HUES48 (cell line): ENCODE results near the gene PDE4B.

Experiments
- H3K27ac ChIP-seq: one replicate; pipeline ENCODE4 v1.7.0; 2013; ENCODE audit warnings: low read depth, low read length, inconsistent platforms
- H3K27me3 ChIP-seq: 2 replicates; pipeline ENCODE4 v1.6.1; 2013; ENCODE audit warnings: mild to moderate bottlenecking, low read length; ENCODE audit not compliant: control insufficient read depth, insufficient read depth
- H3K36me3 ChIP-seq: 2 replicates; pipeline ENCODE4 v1.6.1; 2013; ENCODE audit warnings: low read length; ENCODE audit not compliant: control insufficient read depth, insufficient read depth
- H3K4me1 ChIP-seq: 2 replicates; pipeline ENCODE4 v1.6.1; 2013; ENCODE audit warnings: mild to moderate bottlenecking, low read length; ENCODE audit not compliant: control insufficient read depth, insufficient read depth
- H3K4me3 ChIP-seq: 2 replicates; pipeline ENCODE4 v1.5.1; 2013; ENCODE audit warnings: mild to moderate bottlenecking, low read depth, low read length
- H3K9ac ChIP-seq: 2 replicates; pipeline ENCODE4 v1.6.1; 2013; ENCODE audit warnings: mild to moderate bottlenecking, low read depth, low read length, moderate library complexity
- H3K9me3 ChIP-seq: 2 replicates; pipeline ENCODE4 v1.6.1; 2013; ENCODE audit warnings: low read length; ENCODE audit not compliant: control insufficient read depth, insufficient read depth

Gene PDE4B

GRCh38 chr1:65772607-65773006, 20.1 kb upstream of the PDE4B start:
- Histone ChIP-seq H3K4me3 (no peak overlapping the region), H3K36me3 (no peaks in the 10 kb centered on the region)

GRCh38 chr1:65773391-65774123, 19.1 kb upstream of the PDE4B start:
- no peaks in the 10 kb centered on the region for H3K27me3 ChIP-seq
- no peaks in the 10 kb centered on the region for H3K4me1 ChIP-seq
- H3K4me3 ChIP-seq: no peak overlapping the region
- no peak overlapping the region for H3K9ac ChIP-seq
- no peak overlapping the region for H3K27ac ChIP-seq
- H3K36me3 ChIP-seq: no peaks in the 10 kb centered on the region
- no peaks in the 10 kb centered on the region for H3K9me3 ChIP-seq

More at GRCh38 chr1:65772607-65773006, 20.1 kb upstream of the PDE4B start:
- Histone ChIP-seq H3K27me3 (no peaks in the 10 kb centered on the region), H3K9me3 (no peaks in the 10 kb centered on the region), H3K27ac (no peak overlapping the region), H3K4me1 (no peaks in the 10 kb centered on the region), H3K9ac (no peak overlapping the region)

- H3K27ac ChIP-seq: no peak overlapping the region
Observed at GRCh38 chr1:65788762-65789161, 3.9 kb upstream of the PDE4B start.

GRCh38 chr1:65791396-65791795, 1.3 kb upstream of the PDE4B start:
- H3K9me3 ChIP-seq: no peaks in the 10 kb centered on the region
- no peak overlapping the region for H3K27ac ChIP-seq
- peaks cover 61% of the 10 kb centered on the region for H3K27me3 ChIP-seq
- H3K36me3 ChIP-seq: no peaks in the 10 kb centered on the region
- no peaks in the 10 kb centered on the region for H3K4me1 ChIP-seq
- no peak overlapping the region for H3K9ac ChIP-seq
- H3K4me3 ChIP-seq: no peak overlapping the region

More at GRCh38 chr1:65788762-65789161, 3.9 kb upstream of the PDE4B start:
- H3K36me3 ChIP-seq: no peaks in the 10 kb centered on the region
- H3K9me3 ChIP-seq: no peaks in the 10 kb centered on the region
- H3K27me3 ChIP-seq: peaks cover 39% of the 10 kb centered on the region
- H3K4me1 ChIP-seq: no peaks in the 10 kb centered on the region
- H3K9ac ChIP-seq: no peak overlapping the region
- no peak overlapping the region for H3K4me3 ChIP-seq

GRCh38 chr1:65791801-65792668, 660 bp upstream of the PDE4B start:
- peak overlapping the region; percentile 67 for H3K4me3 ChIP-seq

GRCh38 chr1:65793359-65793732, 651 bp downstream of the PDE4B start:
- H3K4me1 ChIP-seq: no peaks in the 10 kb centered on the region
- H3K27ac ChIP-seq: no peak overlapping the region
- peak overlapping the region; percentile 67 for H3K4me3 ChIP-seq
- H3K9ac ChIP-seq: no peak overlapping the region
- H3K9me3 ChIP-seq: no peaks in the 10 kb centered on the region
- no peaks in the 10 kb centered on the region for H3K36me3 ChIP-seq
- H3K27me3 ChIP-seq: peaks cover 61% of the 10 kb centered on the region

More at GRCh38 chr1:65791801-65792668, 660 bp upstream of the PDE4B start:
- H3K4me1 ChIP-seq: no peaks in the 10 kb centered on the region
- peaks cover 61% of the 10 kb centered on the region for H3K27me3 ChIP-seq
- no peaks in the 10 kb centered on the region for H3K36me3 ChIP-seq
- H3K9me3 ChIP-seq: no peaks in the 10 kb centered on the region
- no peak overlapping the region for H3K27ac ChIP-seq
- no peak overlapping the region for H3K9ac ChIP-seq

- peaks cover 57% of the 10 kb centered on the region for H3K27me3 ChIP-seq
- no peak overlapping the region for H3K27ac ChIP-seq
- H3K9me3 ChIP-seq: no peaks in the 10 kb centered on the region
- H3K4me1 ChIP-seq: no peaks in the 10 kb centered on the region
- H3K4me3 ChIP-seq: no peak overlapping the region
- no peak overlapping the region for H3K9ac ChIP-seq
- H3K36me3 ChIP-seq: no peaks in the 10 kb centered on the region
Observed at GRCh38 chr1:65795311-65795710, 2.6 kb downstream of the PDE4B start.

- no peak overlapping the region for H3K9ac ChIP-seq
- H3K9me3 ChIP-seq: no peaks in the 10 kb centered on the region
- H3K27me3 ChIP-seq: peaks cover 14% of the 10 kb centered on the region
- no peak overlapping the region for H3K4me3 ChIP-seq
- no peak overlapping the region for H3K27ac ChIP-seq
- H3K4me1 ChIP-seq: no peaks in the 10 kb centered on the region
- no peaks in the 10 kb centered on the region for H3K36me3 ChIP-seq
Observed at GRCh38 chr1:65799601-65800000, 6.9 kb downstream of the PDE4B start.

GRCh38 chr1:65804584-65804983, 11.9 kb downstream of the PDE4B start:
- no peaks in the 10 kb centered on the region for H3K4me1 ChIP-seq

GRCh38 chr1:65812065-65812464, 19.4 kb downstream of the PDE4B start:
- H3K36me3 ChIP-seq: no peaks in the 10 kb centered on the region
- peaks cover 17% of the 10 kb centered on the region for H3K4me1 ChIP-seq
- no peaks in the 10 kb centered on the region for H3K9me3 ChIP-seq
- H3K27me3 ChIP-seq: no peaks in the 10 kb centered on the region
- H3K9ac ChIP-seq: no peak overlapping the region
- H3K4me3 ChIP-seq: no peak overlapping the region
- no peak overlapping the region for H3K27ac ChIP-seq

More at GRCh38 chr1:65804584-65804983, 11.9 kb downstream of the PDE4B start:
- Histone ChIP-seq H3K27ac (no peak overlapping the region), H3K4me3 (no peak overlapping the region), H3K9ac (no peak overlapping the region), H3K9me3 (no peaks in the 10 kb centered on the region), H3K27me3 (no peaks in the 10 kb centered on the region), H3K36me3 (no peaks in the 10 kb centered on the region)

GRCh38 chr1:65813956-65814355, 21.3 kb downstream of the PDE4B start:
- no peaks in the 10 kb centered on the region for H3K9me3 ChIP-seq
- H3K27me3 ChIP-seq: no peaks in the 10 kb centered on the region
- H3K36me3 ChIP-seq: no peaks in the 10 kb centered on the region
- H3K9ac ChIP-seq: no peak overlapping the region
- H3K4me3 ChIP-seq: no peak overlapping the region
- H3K4me1 ChIP-seq: peaks cover 17% of the 10 kb centered on the region
- H3K27ac ChIP-seq: no peak overlapping the region
